NCI-H1436 (cell line): Measurements from ENCODE around the gene HRC.
"Not testable (repeated sequence)": the region's sequence is repeated elsewhere in the genome, so short reads cannot be mapped to it uniquely, and the experiment has no call there.

Experiments
- DNase-seq: peaks from one replicate; lab custom pipeline; 2025; lab: John Stamatoyannopoulos, UW

The HRC gene

DNA sequence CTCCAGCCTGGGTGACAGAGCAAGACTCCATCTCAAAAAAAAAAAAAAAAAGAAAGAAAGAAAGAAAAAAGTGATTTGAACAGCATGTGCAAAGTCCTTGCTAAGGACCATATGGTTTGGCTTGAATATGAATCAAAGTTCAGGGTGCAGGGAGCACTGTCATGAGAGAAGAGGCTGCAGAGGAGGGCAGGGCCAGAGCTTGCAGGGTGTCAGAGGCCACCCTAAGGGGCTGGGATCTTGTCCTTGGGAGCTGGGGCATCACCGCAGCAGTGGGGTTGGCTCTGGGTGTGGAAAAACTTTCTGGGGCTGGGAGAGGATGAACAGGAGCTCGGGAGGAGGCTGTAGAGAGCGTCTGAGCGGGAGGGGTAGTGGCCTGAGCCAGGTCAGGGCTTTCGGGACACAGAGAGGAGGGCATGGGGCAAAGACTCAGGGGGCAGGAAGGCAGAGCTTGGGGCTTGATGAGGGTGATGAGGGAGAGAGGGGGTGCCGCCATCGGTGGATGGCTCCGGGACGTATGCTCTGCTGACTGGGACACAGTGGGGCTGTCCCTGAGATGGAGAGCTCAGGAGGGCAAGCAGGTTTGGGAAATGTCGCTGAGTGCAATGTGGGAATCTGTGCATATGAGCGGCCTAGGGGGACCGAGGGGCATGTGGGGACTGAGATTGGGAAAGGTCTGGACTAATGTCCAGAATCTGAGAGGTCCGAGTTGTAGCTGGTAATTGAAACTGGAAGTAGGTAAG is 5.4 kb upstream of the HRC start:
- no peak for DNase-seq

DNA sequence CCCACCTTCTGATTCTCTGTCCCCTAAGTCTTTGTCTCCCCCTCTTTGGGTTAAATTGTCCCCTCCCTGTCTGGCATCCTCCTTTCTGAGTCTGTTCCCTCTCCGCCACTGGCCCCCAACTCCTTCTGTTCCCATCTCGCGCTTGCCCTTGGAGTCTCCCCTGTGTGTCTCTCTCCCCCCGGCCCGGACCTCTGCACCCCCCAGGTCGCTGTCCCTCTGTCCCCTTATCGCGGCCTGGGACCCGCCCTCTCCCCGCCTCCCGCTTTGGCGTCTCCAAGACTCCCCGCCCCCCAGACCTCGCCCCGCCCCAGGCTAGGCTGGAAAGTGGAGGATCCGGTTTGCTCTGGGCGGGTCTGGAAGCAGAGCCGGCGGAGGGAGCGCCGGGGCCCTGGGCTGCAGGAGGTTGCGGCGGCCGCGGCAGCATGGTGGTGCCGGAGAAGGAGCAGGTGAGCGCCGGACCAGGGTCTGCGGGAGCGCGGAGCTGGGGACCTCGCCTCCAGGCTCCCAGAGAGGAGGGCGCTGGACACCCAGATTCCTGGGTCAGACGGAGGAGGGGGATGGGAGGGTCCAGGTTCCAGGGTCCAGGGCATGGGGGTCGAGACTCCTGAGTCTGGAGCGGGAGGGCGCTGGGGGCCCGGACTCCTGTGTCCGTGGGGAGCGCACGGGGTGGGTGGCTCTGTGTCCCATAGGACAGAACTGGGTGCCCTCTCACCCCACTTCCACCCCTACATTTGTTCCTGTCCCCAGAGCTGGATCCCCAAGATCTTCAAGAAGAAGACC is 2.4 kb upstream of the HRC start, which contains the start of gene TRPM4:
Gene TRPM4, plus strand, starts transcription at position 348 of the 780 bp plus-strand sequence. Its CDS starts 75 bp downstream, at position 423.
- peak; percentile 87 for DNase-seq

DNA sequence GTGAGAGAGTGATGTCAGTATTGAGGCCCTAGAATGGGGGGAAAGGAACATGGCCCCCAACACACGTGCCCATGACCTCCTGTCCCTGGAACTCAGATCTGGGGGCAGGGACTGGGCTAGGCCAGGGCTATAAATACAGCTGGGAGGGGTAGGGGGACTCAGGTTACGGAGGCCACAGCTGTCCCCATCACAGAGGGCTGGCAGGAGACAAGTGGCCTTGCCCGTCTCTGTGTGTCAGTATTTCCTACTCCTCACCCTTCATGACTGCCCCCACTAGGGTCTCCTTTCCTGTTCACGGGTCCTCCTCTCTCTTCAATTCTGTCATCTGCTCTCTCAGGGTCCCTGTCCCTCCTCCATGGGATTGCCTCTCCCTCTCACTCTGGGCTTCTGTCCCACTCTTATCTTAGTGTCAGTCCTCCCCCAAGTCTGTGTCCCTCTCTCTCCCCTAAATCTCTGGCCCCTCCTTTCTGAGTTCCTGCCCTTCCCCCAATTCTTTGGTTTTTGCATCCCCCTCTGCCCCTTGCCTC is 687 bp upstream of the HRC start:
- DNase-seq: no peak

DNA sequence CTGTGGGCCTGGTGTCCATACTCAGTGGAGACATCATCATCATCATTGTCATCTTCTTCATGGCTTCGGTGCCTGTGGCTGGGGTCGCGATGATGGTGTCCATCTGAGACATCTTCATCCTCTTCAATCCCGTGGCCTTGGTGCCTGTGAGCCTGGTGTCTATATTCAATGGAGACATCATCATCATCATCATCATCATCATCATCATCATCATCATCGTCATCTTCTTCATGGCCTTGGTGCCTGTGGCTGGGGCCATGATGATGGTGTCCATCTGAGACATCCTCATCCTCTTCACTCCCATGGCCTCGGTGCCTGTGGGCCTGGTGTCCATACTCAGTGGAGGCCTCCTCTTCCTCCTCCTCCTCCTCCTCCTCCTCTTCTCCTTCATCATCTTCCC is 917 bp downstream of the HRC start:
- DNase-seq: no peak

DNA sequence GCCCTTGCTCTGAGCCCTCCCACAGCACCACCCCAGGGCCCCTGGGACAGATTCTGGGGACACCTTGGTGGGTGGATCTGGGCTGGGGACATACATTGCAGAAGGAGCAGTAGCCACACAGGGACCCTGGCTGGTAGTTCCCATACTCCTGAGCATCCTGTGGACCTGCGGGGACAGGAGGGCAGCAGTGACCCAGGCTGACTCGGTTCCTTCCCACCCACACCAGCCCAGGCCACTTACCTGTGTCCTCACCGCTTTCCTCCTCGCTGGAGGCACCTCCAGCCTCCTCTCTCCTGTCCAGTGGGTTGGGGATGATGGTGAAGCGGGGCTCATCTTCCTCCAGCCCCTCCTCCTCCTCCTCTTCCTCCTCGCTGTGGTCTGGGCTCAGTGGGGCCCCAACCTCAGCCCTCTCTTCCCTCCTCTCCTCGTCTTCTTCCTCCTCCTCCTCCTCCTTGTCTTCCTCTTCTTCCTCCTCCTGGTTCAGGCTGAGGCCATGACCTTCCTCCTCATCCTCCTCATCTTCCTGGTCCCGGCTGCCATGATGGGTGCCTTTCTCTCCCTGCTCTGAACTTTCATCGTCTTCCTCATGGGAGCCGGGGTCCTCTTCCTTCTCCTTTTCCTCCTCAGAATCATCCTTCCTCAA is 1.9 kb downstream of the HRC start:
- DNase-seq: no peak

DNA sequence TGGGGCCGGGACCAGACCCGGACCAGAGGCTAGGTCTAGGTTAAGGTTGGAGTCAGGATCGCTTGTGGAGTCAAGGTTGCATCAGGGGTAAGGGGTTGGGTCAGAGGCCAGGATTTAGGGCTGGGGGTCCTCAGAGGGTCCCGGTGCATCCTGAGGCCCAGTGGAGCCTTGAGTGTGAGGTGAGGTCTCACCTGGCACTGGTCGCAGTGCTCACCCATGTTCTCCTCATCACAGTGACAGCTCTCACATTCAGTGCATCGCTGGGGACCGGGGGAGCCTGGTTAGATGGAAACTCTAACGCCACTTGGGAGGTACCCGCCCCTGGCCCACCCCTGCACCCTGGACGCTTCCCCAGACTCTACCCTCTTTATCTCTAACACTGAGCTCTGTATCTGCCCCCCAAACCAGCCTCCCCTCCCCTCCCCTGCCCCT is 3.1 kb downstream of the HRC start:
- no peak for DNase-seq

DNA sequence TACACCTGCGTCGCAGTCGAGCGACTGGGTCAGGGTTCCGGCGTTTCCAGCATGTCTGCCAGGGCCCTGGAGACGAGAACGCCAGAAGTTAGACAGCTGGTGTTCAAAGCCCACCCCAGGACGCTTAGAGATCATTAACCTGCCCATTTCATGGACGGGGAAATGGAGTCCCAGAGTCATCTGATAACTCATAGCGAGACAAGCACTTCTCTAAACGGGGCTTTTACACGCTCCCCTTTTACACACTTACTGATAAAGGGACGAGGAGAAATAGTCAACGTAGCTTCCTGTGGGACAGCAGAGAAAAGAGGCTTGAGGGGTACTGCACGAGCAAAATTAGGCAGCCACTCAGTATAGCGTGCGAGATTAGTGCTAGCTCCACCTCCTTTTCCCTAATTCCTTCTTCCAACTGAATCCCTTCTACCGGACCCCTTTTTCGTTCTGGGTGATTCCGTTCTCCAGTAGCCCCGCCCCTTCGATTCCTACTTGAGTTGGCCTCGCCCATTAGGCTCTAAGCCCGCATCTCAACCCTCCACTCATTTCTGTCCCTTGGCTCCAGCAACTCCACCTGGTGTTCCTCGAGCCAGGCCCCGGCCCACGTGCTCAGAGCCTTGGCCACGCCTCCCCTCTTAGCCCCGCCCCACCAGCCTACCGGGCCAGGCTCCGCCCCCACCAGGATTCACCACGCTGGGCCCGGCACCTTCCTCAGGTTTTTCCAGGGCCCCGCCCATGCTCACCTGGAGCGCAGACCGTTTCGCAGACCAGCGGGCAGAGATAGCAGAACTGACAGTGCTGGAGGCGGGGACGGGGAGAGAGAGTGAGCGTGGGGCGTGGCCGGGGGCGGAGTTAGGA is 3.7 kb downstream of the HRC start:
- DNase-seq: peak; percentile 87

DNA sequence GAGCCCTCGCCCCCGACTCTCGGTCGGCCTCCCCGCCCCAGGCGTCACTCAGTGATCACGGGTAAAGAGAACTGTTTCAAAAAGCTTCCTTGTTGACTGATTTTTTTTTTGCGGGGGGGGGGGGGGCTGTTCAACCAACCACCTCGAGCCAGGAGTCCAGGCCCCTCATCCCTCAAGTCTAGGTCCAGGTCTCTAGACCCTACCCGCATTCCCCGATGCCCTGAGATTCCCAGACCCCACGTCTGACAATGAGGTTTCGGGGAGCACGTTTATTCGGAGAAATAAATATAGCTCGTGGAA is 4.3 kb downstream of the HRC start:
- DNase-seq: no peak

DNA sequence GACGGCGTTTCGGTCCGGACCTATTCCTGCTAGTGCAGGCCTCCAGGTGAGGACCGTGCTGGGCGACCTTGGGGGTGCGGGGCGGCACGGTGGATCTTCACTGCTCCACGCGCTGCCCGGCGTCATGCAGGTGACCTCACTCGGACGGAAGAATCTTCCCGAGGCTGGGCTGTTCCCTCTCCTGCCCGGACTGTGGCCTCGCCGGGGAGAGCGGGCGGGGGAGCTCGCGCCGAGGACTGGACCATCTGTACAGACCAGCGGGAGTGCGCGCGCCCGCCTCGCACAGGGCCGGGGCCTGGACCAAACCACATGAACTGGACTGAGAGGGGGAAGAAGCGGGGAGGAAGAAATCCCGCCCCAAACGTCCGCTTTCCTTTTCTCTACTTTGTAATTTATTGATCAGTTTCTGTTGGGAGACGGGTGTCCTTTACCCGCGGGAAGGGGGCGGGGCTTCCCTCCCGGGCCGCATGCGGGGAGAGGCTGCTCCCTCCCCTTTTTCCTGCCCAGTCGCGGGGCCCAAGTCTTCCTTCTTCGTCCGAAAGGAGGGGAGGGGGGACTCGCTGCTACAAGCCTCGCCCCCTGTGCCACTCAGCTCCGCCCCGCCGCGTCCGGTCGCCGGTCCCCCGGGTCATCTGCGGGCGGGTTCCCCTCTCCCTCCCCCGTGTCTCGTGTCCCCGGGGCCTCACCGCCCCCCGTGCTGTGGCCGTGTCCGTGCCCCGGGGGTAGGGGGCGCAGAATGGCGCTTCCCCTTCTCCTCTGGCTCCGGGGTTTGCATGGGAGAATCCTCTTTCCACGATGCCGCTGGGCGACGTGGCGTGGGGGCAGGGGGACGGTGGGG is 4.9 kb downstream of the HRC start:
- DNase-seq: peak; percentile 88

- DNase-seq: peak; percentile 87
Measured at GRCh38 chr19:49149652-49150105, 5.5 kb downstream of the HRC start.

DNA sequence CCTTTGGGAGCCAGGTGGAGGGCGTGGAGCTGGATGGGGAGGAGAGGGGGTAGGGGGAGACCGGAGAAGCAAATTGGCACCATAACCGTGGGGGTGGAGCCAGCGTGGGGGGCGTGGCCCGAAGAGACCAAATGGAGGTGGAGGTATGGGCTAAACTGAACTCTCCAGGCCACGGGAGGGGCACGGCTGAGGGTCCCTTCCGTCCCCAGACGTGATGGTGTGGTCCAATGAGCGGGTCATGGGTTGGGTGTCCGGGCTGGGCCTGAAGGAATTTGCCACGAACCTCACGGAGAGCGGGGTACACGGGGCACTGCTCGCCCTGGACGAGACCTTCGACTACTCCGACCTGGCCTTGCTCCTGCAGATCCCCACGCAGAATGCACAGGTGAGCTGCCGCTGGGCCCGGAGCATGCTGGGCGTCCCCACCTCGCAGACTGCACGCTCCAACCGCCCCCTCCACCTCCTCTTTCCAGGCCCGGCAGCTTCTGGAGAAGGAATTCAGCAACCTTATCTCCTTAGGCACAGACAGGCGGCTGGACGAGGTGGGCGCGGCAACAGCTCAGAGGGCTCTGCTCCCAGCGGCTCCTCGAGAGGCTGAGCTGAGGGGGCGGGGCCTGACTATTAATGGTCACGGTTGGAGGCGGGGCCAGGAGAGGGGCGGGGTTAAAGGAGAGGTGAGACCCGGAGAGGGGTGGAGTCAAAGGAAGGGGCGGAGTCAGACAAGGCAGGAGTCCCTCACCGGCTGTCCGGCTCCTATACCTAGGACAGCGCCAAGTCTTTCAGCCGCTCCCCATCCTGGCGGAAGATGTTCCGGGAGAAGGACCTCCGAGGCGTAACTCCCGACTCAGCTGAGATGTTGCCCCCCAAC is 6.2 kb downstream of the HRC start:
- peak; percentile 98 for DNase-seq

GRCh38 chr19:49148044-49148682 is 7.0 kb downstream of the HRC start:
- no peak for DNase-seq

GRCh38 chr19:49146408-49146770 is 8.8 kb downstream of the HRC start:
- DNase-seq: not testable (repeated sequence)

DNA sequence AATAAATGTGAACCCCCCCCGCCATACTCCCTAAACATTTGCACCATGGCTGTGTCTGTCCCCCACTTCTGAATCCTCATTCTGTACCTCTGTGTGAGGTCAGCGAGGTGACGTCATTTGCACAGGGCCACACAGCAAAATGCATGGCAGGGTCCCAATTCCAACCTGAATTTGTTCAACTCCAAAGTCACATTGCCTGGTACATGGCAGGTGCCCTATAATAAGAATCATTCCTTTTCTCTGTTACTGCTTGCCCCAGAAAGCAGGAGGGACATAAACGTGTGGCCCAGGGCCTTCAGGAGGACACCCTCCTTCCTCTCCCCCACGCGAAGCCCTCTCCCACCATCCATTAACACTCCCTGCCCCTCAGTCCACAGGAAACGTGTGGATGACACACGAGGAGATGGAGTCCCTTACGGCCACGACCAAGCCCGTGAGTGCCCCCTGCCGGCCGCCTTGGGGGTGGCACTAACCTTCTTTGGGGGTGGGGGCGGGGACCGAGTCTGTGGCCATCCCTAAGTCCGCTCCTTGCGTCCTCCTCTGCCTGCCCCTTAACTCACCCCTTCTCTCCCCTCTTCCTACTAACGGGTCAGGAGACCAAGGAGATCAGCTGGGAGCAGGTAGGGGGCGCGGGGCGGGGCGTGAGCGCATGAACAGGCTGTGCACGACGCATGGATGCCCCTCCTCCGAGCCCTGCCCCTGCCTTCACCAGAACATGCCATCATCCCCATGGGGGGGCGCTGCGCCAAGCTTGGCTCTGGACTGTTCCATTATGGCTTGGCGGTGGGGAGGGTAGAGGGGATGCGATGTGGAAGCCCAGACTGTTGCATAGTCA is 9.4 kb downstream of the HRC start:
- peak; percentile 82 for DNase-seq

- peak; percentile 76 for DNase-seq
Measured at GRCh38 chr19:49142866-49143335, 12.3 kb downstream of the HRC start.

GRCh38 chr19:49141352-49141751 is 13.8 kb downstream of the HRC start:
- no peak for DNase-seq

- no peak for DNase-seq
Measured at GRCh38 chr19:49140951-49141350, 14.2 kb downstream of the HRC start.

DNA sequence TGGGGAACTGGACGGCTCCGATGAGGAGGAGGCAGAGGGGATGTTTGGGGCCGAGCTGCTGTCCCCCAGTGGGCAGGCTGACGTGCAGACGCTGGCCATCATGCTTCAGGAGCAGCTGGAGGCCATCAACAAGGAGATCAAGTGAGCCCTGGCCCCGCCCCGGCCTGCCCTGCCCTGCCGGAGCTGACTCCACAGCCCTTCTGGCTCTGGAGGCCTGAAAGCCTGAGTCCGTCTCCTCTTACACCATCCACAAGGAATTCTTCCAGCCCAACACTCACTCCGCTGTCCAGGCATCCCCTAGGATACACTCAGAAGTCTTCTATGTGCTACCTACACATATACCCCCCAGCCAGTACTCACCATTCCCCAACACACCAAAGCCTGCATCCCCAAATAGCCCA is 18.4 kb downstream of the HRC start:
- DNase-seq: no peak
